ENCODE results near the gene TSPAN14. TPM values are rescaled to one million over a fixed set of nuclear protein-coding genes. Genes with fewer than 3 reads are reported as not detected.

The TSPAN14 gene, protein sequence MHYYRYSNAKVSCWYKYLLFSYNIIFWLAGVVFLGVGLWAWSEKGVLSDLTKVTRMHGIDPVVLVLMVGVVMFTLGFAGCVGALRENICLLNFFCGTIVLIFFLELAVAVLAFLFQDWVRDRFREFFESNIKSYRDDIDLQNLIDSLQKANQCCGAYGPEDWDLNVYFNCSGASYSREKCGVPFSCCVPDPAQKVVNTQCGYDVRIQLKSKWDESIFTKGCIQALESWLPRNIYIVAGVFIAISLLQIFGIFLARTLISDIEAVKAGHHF
- total RNA-seq = 51.6 and 71.1 TPM in 2 replicates

DNA sequence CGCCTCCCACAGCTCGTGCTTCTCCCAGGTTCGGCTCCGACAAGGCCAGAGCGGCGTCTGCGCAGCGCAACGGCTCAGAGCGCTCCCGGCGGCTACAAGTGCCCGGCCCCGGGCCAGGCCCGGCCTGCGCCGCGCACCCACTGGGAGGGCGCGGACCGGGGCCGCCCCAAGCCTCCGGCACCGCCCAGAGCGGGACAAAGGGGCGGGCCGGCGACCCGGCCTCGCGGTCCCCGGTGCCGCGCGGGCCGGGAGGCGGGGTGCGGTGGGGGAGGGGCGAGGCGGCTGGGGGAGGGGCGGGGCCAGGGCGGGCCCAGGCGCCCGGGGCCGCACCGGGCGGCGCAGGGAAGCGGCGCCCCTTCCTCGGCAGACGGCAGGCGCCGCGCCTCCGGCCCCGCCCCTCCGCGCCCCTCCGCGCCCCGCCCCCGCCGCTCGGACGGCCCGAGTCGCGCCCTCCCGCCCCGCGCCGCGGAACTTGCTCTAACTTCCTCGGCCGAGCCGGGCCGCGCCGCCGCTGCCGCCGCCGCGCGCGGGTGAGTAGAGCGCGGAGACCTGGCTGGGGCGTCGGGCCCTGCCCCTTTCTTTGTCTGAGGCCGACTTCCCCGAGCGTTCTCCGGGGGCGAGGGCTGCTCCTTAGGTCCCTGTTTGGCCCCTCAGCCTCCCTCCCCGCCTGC, at the start of gene TSPAN14:
TSS of gene TSPAN14 (plus strand) at position 469 of the 671 bp plus-strand sequence. CDS start 34,924 bp downstream, outside the sequence.

DNA sequence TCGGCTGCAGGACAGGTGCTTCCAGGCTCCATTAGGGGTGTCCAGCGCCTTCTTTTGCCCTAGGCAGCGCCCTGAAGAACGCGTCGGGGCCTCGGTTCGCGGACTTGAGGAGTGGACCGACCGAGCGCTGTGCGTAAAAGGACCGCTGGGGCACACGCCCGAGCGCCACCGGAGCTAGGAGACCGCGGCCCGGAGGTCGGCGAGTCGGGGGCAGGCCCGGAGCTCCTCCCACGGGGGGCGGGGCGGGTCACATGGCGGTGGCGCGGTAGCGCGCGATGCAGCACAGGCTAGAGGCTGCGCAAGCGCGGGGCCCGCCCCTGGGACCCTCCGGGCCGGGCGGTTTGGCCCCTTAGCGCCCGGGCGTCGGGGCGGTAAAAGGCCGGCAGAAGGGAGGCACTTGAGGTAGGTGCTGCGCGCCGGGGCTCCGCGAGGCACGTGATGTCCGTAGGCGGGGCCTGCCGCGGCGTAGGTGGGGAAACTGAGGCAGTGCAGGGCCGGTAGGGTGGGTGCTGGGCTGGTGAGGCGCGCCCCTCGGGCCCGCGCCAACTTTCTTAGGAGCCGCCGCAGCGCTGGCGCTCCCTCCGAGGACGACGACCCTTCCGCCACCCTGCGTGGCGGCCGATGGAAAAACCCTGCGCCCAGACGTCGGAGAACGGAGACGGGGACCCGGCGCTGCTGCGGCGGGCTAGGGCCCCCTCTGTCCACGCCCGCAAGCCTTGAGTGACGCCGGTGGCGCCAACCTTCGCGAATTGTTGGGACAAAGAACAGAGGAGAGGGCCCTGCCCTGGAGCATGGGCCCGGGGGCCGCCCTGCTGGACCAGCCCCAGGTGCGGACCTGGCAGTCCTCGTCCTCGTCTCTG, 45.6 kb upstream of the TSPAN14 start, which contains the start of gene PRXL2A:
TSS of gene PRXL2A (plus strand) at position 310 of the 860 bp plus-strand sequence. CDS start 11,917 bp downstream, outside the sequence.

DNA sequence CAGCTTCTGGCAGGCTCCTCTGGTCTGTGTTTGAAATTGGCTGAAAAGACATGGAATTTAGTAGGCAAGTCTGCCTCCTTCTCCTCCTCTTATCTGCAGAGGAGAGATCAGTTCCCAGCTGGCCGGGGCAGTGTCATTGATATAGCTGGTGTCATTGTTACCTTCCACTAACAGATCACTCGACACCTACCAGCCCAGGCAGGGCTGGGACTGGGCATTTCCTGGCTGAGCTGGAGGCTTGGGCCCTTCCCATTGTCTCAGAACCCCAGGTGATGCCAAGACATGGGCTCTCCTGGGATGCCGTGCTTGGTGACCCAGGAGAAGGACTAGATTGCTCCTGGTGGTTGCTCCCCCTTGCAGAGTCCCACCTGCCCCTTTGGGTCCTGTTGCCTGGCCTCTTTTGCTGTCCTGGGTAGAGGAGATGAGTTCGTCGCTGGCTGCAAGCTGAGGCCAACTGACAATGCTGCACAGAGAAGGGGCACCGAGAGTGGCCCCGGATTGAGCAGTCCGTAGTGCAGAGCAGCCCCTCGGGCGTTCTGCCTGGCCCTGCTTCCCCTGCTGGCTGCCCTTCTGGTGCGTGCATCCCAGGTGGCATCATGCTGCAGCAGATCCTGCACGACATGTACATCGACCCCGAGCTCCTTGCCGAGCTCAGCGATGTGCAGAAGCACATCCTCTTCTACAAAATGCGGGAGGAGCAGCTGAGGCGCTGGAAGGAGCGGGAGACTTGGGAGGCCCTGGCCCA, 83.8 kb downstream of the TSPAN14 start, which contains the start of gene SH2D4B:
TSS of gene SH2D4B (plus strand) at position 167 of the 745 bp plus-strand sequence. CDS start at position 597, 430 bp downstream.

Other genes starting within 250 kb of the TSPAN14 start
- gene ANXA11, start 248.8 kb upstream of the TSPAN14 start, total RNA-seq = 201 and 205 TPM in 2 replicates
- gene MAT1A, start 164.7 kb upstream of the TSPAN14 start, total RNA-seq = not detected in 2 replicates
- not detected in 2 replicates for gene DYDC1, start 97.6 kb upstream of the TSPAN14 start, total RNA-seq
- gene DYDC2, start 97.5 kb upstream of the TSPAN14 start, total RNA-seq = not detected in 2 replicates
- 13.0 and 17.0 TPM in 2 replicates for gene PRXL2A, start 45.8 kb upstream of the TSPAN14 start, total RNA-seq
- not detected in 2 replicates for gene SH2D4B, start 83.6 kb downstream of the TSPAN14 start, total RNA-seq

Measured in myometrial cell (primary cell).